ENCODE measurements around the gene COL6A2.

Gene COL6A2

DNA sequence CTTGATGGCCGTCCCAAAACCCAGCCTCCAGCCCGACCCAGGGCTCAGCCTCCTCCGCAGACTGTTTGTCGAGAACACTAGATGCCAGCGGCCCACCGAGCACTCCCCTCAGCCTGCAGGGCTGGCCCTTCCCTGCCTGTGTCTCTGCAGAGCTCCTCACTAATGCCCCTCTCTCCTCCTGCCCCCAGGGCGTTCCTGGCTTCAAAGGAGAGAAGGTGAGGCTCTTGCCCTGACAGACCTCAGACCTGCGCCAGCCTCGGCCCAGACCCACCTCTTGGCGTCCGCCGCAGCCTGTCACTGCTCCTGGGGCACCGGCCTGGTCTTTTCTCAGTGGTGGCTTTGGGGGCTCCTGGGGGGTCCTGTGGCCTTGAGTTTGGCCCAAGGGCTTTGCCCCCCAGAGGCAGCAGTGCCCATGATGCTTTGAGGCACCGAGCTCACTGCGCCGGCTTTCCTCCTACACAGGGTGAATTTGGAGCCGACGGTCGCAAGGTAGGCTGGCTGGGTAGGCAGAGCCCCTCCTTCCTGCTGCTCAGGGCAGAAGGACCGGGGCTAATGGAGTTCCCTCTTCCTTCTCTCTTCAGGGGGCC lies 18.4 kb downstream of the COL6A2 start:
- DNase-seq: no peak

DNA sequence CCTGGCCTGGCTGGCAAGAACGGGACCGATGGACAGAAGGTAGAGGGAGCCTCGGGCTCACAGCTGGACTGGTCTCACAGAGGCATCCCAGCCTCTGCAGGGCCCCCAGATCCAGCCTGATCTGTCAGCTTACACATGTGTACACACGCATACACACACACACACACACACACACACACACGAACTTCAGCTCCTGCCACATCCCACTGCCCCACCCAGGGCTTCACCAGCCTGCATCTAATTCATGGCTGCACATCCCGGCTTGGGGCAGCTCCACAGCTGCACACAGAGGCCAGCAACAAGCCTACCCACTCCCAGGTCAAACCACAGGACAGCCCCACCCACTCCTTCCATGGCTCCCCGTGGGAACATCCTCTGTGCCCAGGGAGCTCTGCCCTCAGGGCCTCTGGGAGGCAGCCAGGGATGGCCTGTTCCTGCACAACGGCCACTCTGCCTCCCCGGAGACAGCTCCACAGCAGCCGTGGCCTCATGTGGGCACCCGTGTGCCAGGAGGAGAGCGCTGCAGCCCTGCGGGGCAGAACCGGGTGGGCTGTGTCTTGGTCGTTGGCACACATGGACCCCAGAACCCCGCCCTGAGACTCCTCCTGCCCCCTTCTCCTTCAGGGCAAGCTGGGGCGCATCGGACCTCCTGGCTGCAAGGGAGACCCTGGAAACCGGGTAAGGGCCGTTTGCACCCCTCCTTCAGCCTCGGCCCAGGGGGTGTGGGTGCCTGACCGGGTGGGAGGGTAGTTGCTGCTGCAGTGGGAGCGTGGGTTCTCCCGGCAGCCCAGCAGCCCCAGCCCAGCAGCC lies 19.1 kb downstream of the COL6A2 start:
- no peak for DNase-seq

DNA sequence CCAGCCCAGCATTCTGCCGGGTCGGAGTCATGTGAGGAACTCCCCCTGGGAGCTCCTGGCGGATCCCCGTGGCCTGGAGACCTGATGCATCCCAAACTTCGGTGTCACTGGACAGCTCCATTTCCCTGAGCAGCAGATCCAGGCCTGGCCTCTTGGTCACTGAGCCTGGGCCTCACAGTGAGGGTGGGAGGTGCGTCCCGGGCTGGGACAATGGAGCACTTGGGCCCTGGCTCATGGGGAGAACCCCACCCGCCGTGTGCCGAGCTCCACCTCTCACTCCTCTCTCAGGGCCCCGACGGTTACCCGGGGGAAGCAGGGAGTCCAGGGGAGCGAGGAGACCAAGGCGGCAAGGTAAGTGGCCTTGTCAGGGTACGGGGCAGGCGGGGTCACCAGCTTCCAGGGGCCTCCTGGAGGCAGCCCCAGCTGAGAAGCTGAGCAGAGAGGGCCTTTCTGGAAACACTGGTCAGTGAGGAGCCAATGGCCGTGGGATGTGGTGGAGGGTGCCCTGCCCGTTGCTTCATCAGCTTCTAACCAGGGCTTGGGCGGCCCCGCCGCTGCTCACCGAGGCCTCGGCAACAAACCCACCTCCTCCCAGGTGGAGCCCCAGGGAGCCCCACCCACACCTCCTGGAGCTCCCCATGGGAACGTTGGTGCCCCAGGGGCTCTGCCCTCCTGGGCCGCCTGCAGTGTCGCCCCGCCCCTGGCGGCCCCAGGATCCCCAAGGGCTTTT lies 19.8 kb downstream of the COL6A2 start:
- no peak for DNase-seq

- DNase-seq: no peak
Observed at GRCh38 chr21:46118316-46119143, 20.6 kb downstream of the COL6A2 start.

DNA sequence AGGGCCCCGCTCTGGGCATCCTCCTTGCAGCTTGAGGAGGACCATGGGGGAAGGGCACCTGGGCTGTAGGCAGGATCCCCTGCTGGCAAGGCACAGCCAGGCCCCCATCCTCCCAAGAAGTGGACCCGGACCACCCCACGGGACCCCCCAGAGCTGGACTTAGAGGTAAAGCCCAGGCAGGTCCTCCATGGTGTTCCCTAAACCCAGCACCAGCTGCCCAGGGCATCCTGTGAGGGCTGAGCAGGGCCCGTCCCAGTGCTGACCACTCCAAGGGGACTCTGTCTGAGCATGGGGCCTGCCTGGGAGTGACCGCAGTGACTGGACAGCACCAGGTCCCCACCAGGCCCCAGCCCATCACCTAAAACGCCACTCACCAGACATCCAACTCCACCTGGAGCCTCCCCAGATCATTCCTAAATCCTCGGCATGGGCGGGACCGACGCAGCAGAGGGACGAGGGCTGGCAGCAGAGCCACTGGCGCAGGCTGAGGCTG lies 21.3 kb downstream of the COL6A2 start:
- DNase-seq: no peak

DNA sequence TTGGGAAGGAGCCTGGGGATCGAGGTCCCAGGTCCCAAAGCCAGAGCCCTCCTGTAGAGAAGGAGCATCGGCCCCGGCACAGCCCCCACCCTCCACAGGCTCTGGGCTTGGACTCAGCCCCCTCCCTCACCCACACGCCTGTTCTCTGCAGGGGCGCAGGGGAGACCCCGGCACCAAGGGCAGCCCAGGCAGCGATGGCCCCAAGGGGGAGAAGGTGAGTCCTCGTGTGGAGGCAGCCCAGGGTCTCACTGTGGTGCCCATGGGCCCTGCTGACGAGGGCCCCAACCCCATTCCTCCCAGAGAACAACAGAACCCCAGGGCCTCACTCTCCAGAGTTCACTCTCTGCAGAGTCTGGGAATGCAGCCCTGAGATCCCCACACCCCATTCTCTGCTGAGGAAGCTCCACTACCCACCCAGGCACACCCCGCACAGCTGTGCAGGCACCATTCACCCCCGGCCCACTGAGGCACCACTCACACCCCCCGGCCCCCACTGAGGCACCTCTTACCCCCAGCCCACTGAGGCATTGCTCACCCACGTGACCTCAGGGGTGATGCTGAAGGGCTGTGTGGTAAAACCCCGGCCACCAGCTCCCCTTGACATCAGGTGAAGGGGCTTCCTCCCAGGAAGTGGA lies 21.8 kb downstream of the COL6A2 start:
- no peak for DNase-seq

- no peak for DNase-seq
Observed at GRCh38 chr21:46120301-46121285, 22.7 kb downstream of the COL6A2 start.

DNA sequence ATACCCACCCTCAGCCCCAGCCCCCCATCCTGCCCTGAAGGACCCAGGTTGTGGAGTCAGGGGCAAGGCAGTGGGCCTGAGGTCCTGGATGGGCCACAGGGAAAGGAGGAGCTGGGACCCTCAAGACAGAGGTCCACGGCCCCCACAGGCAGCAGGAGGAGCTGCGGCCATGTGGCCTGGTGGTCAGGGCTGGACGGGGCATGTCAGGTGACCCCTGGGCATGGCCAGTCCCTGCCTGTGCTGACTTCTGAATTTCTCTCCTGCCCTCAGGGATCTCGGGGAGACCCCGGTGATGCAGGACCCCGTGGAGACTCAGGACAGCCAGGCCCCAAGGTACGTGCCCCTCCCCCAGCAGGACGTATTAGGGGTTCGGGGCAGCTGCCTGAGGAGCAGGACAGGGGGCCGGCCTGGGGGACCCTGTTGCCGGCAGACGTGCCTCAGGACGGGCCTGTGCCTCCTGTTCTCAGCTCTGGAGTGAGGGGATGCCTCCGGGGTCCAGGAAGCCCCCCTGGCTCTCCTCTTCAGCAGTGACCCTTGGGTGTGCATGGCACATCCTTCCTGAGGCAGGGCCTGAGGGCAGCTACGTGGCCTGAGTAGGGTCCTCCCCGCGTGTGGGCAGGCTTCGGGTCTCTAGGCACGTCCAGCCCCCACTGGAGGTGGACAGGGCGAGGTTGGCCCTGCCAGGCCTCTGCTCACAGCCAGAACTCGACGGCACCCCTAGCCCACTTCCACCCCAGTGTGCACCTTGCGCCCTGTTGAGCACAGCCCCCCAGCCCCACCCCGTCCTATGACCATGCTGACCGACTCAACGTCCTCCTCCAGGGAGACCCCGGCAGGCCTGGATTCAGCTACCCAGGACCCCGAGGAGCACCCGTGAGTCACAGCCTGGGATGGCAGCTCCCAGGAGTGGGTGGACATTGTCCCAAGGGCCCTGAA lies 23.6 kb downstream of the COL6A2 start:
- no peak for DNase-seq

- no peak for DNase-seq
Observed at GRCh38 chr21:46122237-46122671, 24.3 kb downstream of the COL6A2 start.

DNA sequence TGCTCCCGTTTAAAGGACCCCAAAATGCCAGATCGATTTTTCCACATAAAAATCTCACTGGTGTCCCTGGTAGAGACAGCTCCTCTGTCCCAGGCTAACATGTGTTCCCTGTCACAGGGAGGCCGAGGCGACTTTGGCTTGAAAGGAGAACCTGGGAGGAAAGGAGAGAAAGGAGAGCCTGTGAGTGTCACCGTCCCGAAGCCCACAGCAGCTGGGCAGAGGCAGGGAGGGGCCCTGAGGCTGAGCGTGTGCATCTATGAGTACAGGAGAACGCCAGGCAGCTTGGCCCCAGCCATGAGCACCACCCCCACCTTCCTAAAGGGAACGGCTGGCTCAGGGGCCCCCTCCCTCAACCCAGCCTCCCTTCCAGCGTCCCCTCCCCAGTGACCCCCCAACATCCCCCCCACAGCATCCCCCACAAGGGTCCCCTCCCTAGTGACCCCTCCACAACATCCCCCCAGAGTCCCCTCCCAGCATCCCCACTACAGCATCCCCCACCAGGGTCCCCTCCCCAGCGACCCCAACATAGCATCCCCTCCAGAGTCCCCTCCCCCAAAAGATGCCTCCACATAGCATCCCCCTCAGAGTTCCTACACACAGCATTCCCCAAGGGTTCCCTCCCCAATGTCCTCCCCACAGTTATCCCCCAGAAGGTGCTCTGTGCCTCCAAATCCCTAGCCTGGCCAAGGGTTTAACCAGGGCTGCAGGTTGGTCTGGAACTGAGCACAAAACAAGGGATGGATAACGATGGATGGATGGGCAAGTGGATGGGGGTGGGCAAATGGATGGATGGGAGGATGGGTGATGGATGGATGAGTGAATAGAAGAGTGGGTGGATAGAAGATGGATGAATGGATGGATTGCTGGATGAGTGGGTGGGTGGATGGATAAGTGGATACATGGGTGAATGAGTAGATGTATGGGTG lies 25.1 kb downstream of the COL6A2 start:
- DNase-seq: no peak

DNA sequence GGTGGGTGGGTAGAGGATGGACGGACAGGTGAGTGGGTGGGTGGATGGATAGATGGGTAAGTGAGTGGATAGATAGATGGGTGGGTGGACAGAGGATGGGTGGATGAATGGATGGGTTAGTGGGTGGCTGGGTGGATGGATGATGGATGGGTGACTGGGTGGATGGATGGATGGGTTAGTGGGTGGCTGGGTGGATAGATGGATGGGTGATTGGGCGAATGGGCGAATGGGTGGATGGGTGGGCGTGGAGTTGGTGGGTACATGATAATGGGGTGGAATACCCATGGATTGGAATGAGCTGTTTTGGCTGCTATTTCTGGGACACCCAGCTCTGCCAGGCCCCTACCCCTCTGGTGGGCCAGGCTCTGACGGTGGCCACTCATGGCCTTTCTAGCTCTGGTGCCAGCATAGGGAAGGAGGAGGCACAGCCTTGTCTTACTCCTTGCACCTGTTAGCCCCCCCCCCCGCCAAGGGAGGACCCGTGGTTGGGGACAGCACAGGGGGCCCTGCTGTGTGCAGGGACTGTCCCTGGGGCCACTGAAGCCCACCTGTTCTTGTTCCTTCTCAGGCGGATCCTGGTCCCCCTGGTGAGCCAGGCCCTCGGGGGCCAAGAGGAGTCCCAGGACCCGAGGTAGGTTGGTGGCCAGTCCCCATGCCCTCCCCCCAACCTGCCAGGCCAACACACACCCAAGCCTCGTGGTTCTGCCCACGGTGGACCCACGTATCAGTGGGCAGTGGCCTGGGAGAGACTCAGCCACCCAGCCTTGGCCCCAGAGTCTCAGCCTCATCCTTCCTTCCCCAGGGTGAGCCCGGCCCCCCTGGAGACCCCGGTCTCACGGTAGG lies 26.4 kb downstream of the COL6A2 start:
- no peak for DNase-seq

- no peak for DNase-seq
Observed at GRCh38 chr21:46124926-46125845, 27.3 kb downstream of the COL6A2 start.

DNA sequence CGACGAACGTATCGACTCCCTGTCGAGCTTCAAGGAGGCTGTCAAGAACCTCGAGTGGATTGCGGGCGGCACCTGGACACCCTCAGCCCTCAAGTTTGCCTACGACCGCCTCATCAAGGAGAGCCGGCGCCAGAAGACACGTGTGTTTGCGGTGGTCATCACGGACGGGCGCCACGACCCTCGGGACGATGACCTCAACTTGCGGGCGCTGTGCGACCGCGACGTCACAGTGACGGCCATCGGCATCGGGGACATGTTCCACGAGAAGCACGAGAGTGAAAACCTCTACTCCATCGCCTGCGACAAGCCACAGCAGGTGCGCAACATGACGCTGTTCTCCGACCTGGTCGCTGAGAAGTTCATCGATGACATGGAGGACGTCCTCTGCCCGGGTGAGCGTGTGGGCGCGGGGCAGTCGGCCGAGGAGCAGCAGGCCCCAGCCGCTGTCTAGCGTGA lies 28.0 kb downstream of the COL6A2 start:
- DNase-seq: no peak

DNA sequence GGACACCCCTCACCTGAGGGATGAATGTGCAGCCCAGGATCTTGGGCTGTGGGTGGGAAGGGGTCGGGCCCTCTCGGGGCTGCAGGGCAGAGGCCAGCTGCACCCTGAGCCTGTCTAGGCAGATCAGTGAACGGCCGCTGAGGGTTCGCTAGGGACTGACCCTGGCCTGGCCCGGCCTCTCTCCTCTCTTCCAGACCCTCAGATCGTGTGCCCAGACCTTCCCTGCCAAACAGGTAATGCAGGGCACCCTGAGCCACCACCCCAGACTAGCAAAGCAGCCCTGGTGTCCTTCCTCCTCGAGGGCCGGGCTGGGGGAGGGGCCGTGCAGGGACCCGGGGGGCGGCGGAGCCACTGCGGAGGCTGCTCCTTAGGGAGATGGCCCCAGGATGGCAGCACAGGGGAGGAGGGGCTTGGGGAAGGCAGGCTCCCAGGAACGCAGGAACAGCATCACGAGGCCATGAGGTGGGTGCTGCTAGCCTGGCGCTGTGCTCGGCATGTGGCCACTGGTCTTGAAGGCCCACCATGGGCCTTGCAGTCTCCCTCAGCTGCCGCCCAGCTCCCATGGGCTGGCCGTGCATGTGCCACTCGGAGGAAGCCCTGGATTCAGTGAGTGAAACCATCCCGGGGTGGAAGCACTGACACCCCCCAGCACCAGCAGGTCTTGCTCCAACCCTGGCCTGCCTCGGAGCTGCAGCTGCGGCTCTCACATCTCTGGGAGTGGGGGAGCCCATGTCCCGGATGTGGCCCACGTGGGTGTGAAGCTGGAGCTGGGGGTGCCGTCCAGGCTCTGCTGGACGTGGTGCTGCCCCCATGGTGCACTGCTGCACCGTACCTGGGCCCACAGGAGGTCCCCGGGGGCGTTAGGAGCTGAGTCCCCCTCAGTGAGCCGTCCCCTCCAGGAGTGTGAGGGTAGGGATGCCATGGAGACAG lies 28.7 kb downstream of the COL6A2 start:
- no peak for DNase-seq

Data from RPMI8226 (cell line).